MCF 10A (cell line): ENCODE results near the gene ZMYND11. TPM values are rescaled to one million over a fixed set of nuclear protein-coding genes. Genes with fewer than 3 reads are reported as not detected.

ENCODE experiments used
- BruUV-seq: library from RNA; stranded (reverse); fragments of 400-500 nt; replicated peaks from 2 replicates; lab custom pipeline; 2021; lab: Mats Ljungman, UMichigan
- CTCF ChIA-PET: fragments of 300-600 bp; sonication (Branson Sonifier 250); formaldehyde crosslinking; extraction: SDS; loops from one replicate; lab custom pipeline; 2021; ENCODE audit warnings: antibody characterized with exemption, inconsistent platforms; lab: Yijun Ruan, JAX
- POLR2A ChIA-PET: fragments of 300-600, 350-650 bp; sonication (Branson Sonifier 250); formaldehyde crosslinking; extraction: SDS; loops from one replicate; lab custom pipeline; 2020; ENCODE audit warnings: antibody characterized with exemption, inconsistent platforms; lab: Yijun Ruan, JAX
- DNase-seq: peaks from one replicate; pipeline ENCODE4 v3.0.0-alpha.2; 2018; ENCODE audit not compliant: unreplicated experiment
- H3K27ac Mint-ChIP-seq: one replicate; pipeline ENCODE4 v1.8.0; 2022; ENCODE audit warnings: mild to moderate bottlenecking, low read depth, mixed read lengths; ENCODE audit not compliant: unreplicated experiment
- H3K27me3 Mint-ChIP-seq: one replicate; pipeline ENCODE4 v1.8.0; 2022; ENCODE audit warnings: mixed read lengths; ENCODE audit not compliant: insufficient read depth, unreplicated experiment
- H3K36me3 Mint-ChIP-seq: one replicate; pipeline ENCODE4 v1.8.0; 2022; ENCODE audit warnings: mild to moderate bottlenecking, moderate library complexity, mixed read lengths; ENCODE audit not compliant: insufficient read depth, unreplicated experiment
- H3K4me1 Mint-ChIP-seq: one replicate; pipeline ENCODE4 v1.8.0; 2022; ENCODE audit warnings: mixed read lengths; ENCODE audit not compliant: insufficient read depth, unreplicated experiment
- H3K4me3 Mint-ChIP-seq: one replicate; pipeline ENCODE4 v1.8.0; 2022; ENCODE audit warnings: mild to moderate bottlenecking, moderate library complexity, mixed read lengths; ENCODE audit not compliant: unreplicated experiment
- H3K9me3 Mint-ChIP-seq: one replicate; pipeline ENCODE4 v1.8.0; 2022; ENCODE audit warnings: mixed read lengths; ENCODE audit not compliant: unreplicated experiment
- intact Hi-C: fragments of 100-400 bp; cut with micrococcal nuclease; formaldehyde crosslinking; loops from 2 replicates; pipeline ENCODE4 v1.14.1; 2022
- total RNA-seq: library from RNA; stranded (reverse); gene quantifications from 2 replicates; pipeline ENCODE4 v1.2.3, GENCODE V29; 2022
- TF ChIP-seq, protein P1 (sequence below): fragments of 200-600 bp; IDR thresholded peaks from one replicate; pipeline ENCODE4 v1.8.0; 2022; ENCODE audit warnings: antibody characterized with exemption, mild to moderate bottlenecking; ENCODE audit not compliant: unreplicated experiment

The ZMYND11 gene
- total RNA-seq, 1 experiment from 2014 or later, result 70.4 TPM

DNA sequence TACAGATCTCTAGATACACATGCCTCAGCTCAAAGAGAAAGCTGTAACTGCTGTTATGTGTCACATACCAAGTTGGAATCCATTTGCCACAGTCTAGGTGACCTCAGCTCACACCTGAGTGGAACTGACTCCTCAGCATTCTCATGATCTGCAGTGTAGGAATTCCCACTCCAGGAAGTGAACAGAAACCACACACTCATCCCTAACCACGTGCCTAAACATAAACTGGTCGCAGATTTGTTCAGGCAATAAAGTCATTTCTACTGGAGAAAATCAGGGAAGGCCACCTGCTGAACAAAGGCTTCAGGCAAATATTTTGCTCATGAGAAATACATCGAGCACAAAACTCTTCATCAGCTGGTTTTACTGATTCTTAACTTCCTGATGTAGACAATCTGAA, 23.0 kb upstream of the ZMYND11 start:
- DNase-seq, result peak; percentile 1
- no peaks in the 10 kb centered on the region for H3K27me3 Mint-ChIP-seq
- no TSS peak for BruUV-seq
- H3K4me3 Mint-ChIP-seq, result no peak overlapping the region
- H3K27ac Mint-ChIP-seq, result no peak overlapping the region
- H3K9me3 Mint-ChIP-seq, result no peaks in the 10 kb centered on the region
- intact Hi-C loops, result no loop called here
- no peaks in the 10 kb centered on the region for H3K4me1 Mint-ChIP-seq
- no peaks in the 10 kb centered on the region for H3K36me3 Mint-ChIP-seq
- CTCF ChIA-PET, result no interaction called here
- TF ChIP-seq, protein P1, sequence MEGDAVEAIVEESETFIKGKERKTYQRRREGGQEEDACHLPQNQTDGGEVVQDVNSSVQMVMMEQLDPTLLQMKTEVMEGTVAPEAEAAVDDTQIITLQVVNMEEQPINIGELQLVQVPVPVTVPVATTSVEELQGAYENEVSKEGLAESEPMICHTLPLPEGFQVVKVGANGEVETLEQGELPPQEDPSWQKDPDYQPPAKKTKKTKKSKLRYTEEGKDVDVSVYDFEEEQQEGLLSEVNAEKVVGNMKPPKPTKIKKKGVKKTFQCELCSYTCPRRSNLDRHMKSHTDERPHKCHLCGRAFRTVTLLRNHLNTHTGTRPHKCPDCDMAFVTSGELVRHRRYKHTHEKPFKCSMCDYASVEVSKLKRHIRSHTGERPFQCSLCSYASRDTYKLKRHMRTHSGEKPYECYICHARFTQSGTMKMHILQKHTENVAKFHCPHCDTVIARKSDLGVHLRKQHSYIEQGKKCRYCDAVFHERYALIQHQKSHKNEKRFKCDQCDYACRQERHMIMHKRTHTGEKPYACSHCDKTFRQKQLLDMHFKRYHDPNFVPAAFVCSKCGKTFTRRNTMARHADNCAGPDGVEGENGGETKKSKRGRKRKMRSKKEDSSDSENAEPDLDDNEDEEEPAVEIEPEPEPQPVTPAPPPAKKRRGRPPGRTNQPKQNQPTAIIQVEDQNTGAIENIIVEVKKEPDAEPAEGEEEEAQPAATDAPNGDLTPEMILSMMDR, result no peak
- POLR2A ChIA-PET, result no interaction called here

DNA sequence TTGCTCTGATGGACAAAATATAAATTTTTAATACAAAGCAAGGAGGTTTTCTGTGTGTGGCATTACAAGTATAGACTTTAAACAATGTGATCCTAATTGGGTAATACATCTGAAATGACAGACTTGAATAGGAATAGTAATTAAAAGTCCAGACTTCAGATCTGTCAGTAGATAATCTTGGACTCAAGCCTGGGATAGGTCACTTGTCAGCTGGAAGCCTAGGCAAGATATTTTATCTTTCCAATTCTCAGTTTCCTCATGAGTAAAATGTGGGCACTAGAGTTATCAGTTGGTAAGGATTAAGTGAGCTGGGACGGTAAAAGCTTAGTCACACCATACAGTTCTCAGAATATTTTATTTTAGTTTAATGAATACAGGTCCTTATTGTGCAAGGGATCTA, 10.4 kb upstream of the ZMYND11 start:
- intact Hi-C loops, result no loop called here
- TF ChIP-seq, protein P1, result no peak
- Mint-ChIP-seq H3K27me3 (peaks cover 13% of the 10 kb centered on the region), H3K27ac (no peak overlapping the region), H3K36me3 (no peaks in the 10 kb centered on the region), H3K4me1 (no peaks in the 10 kb centered on the region), H3K4me3 (no peak overlapping the region), H3K9me3 (peaks cover 23% of the 10 kb centered on the region)
- DNase-seq, result no peak
- POLR2A ChIA-PET, result no interaction called here
- CTCF ChIA-PET, result no interaction called here
- no TSS peak for BruUV-seq

DNA sequence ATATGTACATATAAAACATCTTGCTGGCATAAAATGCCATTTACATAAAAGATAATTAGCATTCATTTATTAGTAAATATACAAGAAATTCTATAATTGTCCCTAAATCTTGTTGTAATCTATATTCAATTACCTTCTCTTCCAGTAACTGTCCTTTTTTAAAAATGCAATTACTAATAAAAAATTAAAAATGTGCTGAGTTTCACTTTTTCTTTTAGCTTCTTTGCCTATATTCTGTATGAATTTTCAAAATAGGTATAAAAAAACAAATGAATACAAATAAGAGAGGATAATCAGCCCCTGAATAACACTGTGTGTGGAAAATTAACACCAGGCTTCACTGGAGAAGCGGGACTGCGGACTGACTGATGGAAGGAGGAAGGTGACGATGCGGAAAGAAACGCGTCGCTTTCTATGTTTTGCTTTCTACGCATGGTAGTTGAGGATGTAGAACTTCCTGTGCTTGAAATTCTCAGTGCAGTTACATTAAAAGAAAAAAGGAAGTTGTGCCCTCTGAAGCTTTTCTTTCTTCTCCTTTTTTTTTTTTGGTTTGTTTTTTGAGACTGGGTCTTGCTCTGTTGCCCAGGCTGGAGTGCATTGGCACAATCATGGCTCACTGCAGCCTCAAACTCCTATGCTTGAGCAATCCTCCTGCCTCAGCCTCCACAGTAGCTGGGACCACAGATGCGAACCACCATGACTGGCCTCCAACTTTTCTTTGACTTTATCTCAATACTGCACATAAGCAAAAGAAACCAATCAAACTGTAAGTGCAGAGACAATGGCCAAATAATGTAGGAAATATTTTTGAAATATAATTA, 7.4 kb upstream of the ZMYND11 start:
- DNase-seq, result no peak
- ChIA-PET CTCF (no interaction called here), POLR2A (no interaction called here)
- Mint-ChIP-seq H3K4me1 (peaks cover 4% of the 10 kb centered on the region), H3K36me3 (no peaks in the 10 kb centered on the region), H3K27me3 (no peaks in the 10 kb centered on the region), H3K9me3 (peaks cover 9% of the 10 kb centered on the region), H3K4me3 (no peak overlapping the region), H3K27ac (no peak overlapping the region)
- no TSS peak for BruUV-seq
- intact Hi-C loops, result no loop called here
- TF ChIP-seq, protein P1, result no peak

DNA sequence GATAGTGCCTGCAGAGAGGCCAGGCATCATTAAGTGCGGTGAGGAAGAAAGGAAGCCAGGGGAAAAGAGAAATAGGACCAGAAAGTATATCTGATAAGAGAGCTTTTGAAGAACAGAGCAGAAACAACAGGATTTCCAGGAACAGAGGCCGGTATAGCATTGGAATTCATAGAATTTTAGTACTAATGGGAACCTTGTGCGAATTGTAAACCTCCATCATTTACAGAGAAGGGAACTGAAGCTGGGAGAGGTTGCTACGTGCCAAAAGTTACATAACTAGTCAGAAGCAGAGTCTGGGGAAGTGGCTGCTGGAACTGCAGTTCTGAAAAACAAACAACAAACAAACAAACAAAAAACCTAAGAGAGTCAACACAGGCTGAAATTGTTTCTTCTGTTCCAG, 5.4 kb upstream of the ZMYND11 start:
- Mint-ChIP-seq H3K4me3 (no peak overlapping the region), H3K27ac (no peak overlapping the region), H3K4me1 (peaks cover 14% of the 10 kb centered on the region), H3K9me3 (no peaks in the 10 kb centered on the region), H3K36me3 (no peaks in the 10 kb centered on the region), H3K27me3 (no peaks in the 10 kb centered on the region)
- POLR2A ChIA-PET, result no interaction called here
- TF ChIP-seq, protein P1, result no peak
- DNase-seq, result no peak
- no TSS peak for BruUV-seq
- CTCF ChIA-PET, result no interaction called here
- intact Hi-C loops, result no loop called here
